HG02885 (cell line): ENCODE data around the gene IGFL3.
"Not testable (repeated sequence)": the region's sequence is repeated elsewhere in the genome, so short reads cannot be mapped to it uniquely, and the experiment has no call there.

Experiments
- ATAC-seq: cut with Tn5 transposase; IDR thresholded peaks from one replicate; pipeline ENCODE4 v1.9.1; 2021; ENCODE audit warnings: mild to moderate bottlenecking; ENCODE audit not compliant: unreplicated experiment, poor library complexity

The IGFL3 gene

GRCh38 chr19:46126086-46126580 lies 1.6 kb upstream of the IGFL3 start:
- no peak for ATAC-seq

DNA sequence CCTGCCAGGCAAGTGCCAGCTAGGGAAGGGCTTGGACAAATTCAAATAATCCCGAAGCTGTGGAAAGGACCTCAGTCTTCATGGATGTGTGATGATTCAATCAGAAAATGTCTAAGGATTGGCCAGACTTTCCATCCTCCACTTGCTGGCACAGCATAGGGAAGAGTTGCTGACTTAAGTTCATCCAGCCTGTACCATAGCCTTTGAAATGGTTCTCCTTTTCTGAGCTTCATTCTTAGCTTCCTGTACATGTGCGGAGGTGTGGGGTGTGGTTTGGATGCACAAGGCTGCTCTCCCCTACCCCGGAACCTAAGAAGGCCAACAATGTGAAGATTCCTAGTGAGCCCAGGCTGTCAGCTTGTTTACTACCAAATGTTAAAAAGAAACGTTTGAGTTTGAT lies 959 bp upstream of the IGFL3 start:
- no peak for ATAC-seq

- ATAC-seq, result no peak
Measured at GRCh38 chr19:46118136-46118535, 6.4 kb downstream of the IGFL3 start.

GRCh38 chr19:46116121-46116520 lies 8.4 kb downstream of the IGFL3 start:
- ATAC-seq, result no peak

DNA sequence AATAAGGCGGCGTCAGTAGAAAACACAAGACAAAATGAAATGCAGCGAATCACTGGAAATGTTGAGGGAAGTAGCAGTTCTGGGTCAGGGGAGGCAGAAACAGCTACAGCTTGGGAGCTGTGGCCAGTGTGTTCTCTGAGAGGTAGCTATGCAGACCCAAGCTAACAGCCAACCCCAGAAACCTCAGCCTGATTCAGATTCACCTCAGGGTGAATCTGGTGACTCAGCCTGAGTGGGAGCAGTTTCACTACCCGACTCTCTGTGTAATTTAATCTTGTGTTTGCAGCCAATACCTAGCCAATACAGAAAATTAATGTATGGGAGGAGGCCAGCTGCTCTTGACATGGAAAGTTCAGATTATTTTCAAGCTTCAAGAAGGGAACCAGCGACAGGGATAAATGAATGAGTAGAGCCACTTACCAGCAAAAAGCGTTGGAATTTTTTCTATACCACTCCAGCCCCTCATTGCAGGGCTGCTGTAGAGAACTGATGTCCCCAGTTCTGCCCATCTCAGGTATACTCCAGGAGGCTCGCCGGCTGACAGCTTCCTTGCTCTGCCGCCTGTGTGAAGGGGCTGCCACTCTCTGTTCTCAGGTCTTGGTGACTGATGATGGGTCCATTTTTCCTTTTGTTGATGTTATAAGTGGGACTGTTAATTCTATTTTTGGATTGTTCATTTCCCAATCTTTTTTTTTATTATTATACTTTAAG lies 8.9 kb downstream of the IGFL3 start:
- peak; percentile 73 for ATAC-seq

DNA sequence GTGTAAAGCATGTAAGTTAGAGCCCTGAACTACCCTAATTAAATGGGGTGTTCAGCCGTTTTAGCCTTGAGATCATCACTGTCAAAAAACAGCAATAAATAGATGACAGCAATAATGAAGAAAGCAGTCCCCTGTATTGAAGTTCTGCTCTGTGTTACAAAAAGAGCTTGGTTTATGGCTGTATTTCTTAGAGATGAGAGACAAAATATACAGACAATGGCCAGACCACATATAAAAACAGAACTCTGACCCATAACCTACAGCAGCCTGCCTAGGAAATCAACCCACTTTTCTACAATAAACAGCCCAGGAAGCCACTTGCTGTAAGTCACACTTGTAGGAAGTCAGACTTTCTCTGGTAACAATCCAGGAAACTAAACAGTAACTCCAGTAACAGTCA lies 10.8 kb downstream of the IGFL3 start:
- no peak for ATAC-seq

- ATAC-seq, result no peak
Measured at GRCh38 chr19:46112527-46112926, 12.0 kb downstream of the IGFL3 start.

DNA sequence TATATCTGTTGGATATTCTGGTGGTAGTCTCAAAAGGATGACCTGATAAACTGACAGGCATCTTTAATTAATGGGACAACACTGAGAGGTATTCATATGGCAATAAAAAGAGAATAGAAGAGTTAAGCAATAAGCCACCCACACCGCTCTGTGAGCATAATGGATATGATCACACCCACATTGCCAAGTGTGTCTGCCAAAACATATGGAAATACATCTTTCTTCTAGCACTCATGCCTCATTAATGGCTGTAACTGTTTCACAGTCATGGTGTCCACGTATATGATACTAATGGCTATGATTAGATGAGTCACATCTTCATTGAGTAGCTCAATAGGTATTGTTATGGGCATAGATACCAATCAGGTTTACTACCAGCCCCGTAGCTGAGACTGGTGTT lies 13.1 kb downstream of the IGFL3 start:
- no peak for ATAC-seq

DNA sequence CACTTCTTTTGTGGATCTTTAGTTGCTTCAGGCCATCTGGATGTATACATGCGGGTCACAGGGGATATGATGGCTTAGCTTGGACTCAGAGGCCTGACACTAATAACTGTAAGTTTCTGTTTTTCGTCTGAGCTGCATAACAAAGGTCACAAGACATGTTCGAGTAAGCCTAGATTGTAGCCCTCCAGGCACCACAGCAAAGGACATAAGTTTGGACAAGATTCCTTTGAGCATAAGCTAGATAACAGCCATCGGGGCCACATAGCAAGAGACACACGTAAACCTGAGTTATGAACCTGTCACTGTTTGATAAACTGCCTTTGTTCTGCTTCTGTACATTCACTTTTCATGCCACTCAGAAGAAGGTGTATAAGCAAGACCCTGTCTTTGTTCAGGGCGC lies 14.6 kb downstream of the IGFL3 start:
- ATAC-seq, result no peak

DNA sequence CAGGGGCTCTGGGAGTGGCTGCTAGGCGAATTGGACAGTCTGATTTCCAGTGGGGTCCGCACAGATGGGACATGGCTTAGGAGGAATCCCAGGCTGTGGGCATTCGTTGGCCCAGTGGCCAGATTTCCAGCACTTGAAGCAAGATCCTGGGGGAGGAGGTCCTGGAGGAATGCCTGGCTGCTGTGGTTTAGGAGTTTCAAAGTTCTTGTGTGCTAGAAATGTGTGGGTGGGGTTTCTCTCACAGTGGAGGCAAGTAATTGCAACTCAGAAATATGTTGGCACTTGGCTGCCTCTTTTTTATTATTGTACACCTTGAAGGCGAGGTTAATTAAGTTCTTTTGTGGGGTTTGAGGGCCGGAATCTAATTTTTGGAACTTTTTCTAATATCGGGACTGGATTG lies 17.1 kb downstream of the IGFL3 start:
- no peak for ATAC-seq

GRCh38 chr19:46102333-46102732 lies 22.2 kb downstream of the IGFL3 start:
- not testable (repeated sequence) for ATAC-seq

DNA sequence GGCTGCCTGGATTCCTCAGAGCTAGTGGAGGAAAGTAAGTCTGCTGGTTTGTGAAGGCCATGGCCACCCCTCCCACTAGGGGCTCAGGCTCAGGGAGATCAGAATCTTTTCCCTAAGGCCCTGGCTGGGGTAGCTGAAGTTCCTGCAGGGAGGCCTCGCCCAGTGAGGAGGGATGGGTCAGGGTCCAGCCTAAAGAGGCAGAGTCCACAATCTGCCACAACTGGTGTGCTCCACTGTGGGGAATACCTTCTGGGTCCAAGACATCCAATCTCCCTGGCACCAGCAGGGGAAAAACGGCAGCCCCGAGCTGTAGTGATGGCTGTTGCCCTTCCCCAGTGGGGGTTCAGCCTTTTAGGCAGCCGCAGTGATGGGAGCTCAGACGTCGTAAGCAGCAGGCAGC lies 23.2 kb downstream of the IGFL3 start:
- ATAC-seq, result no peak

- no peak for ATAC-seq
Measured at GRCh38 chr19:46100344-46100743, 24.1 kb downstream of the IGFL3 start.

- ATAC-seq, result no peak
Measured at GRCh38 chr19:46090444-46090843, 34.0 kb downstream of the IGFL3 start.

- ATAC-seq, result no peak
Measured at GRCh38 chr19:46089432-46089831, 35.1 kb downstream of the IGFL3 start.

- no peak for ATAC-seq
Measured at GRCh38 chr19:46088101-46088500, 36.4 kb downstream of the IGFL3 start.

DNA sequence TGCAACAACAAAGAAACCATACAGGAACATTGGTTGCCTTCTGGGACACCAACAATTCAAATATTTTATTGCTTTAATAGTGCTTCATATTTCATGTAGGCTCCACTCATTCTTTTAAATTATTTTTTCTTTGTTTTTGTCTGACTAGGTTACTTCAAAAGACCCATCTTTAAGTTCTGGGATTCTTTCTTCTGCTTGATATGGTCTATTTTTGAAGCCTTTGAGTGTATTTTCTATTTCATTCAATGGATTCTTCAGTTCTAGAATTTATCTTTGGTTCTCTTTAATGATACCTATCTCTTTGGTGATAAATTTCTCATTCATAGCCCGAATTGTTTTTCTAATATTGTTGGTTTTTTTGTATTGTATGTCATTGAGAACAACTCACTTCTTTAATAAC lies 38.6 kb downstream of the IGFL3 start:
- ATAC-seq, result no peak

GRCh38 chr19:46082728-46083050 lies 41.8 kb downstream of the IGFL3 start:
- no peak for ATAC-seq

DNA sequence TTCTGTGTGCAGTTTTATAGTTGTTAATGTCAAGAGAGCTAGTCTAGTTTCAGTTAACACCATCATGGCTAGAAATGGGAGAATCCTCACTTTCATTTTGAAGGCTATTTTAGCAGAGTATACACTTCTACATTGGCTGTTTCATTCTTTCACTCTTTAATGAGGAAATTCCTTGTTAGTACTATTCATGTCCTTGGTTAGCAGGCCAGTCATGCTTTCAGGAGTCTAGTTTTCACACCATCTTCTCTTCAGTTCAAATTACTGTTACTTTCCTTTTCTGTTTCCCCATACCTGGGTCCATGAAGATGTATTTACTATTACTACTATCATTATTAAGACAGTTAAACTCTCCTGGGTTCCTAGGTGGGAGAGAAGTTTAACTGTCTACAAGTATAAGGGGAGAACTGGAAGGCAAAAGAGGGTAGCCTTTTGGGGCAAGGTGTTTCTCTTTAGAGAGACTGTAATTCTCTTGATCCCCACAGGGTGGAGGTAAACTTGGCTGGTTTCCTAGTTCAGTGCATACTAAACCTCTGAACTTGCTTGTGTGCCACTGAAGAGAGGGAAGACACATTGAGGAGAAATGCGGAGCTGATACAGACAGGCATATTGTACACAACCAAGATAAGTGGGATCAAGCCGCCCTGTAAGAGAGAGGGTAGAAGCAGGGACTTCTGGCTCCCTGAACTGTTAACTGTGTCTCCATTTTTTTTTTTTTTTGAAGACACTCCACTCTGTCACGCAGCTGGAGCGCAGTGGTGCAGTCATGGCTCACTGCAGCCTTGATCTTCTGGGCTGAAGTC lies 42.4 kb downstream of the IGFL3 start:
- no peak for ATAC-seq

GRCh38 chr19:46080561-46080960 lies 43.9 kb downstream of the IGFL3 start:
- ATAC-seq, result no peak

DNA sequence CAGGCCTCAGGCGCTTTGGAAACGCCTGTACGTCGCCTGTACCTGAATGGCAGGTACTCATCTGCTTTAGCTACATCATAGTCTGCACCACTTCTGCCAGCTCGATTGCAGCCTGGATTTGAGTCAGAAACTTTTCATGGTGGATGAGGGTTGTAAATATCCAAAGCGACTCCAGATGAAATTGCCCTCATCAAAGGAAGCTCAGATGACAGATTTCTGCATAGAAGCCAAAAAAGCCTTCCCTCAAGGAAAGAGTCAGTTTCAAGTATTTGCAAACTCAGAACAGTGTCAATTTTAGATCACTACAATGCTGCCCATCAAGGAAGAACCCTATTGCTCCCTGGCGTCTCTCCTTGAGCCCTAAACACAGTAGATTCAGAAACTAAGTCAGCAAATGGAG lies 44.9 kb downstream of the IGFL3 start:
- ATAC-seq, result no peak
